NCI-H2107 treated with DMSO at 0.1 percent for 48 hours (cell line): ENCODE data around the gene BARX2.

Source experiments
- DNase-seq: peaks from one replicate; lab custom pipeline; 2025; ENCODE audit not compliant: unreplicated experiment; lab: John Stamatoyannopoulos, UW

The BARX2 gene

DNA sequence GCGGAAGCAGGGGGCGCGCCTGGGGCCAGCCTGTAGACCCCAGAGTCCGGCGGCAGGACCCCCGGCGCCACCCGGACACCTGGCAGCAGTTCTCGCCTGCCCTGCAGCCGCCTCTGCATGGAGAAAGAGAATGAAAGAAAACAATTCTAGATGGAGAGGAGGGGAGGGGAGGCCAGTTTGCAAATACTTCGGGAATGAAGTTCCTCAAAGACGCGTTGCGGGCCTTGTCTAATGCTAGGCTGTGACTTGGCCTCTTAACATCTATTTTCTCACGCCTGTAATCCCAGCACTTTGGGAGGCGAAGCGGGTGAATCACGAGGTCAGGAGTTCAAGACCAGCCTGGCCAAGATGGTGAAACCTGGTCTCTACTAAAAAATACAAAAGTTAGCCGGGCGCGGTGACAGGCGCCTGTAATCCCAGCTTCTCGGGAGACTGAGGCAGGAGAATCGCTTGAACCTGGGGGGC lies 2.1 kb upstream of the BARX2 start:
- DNase-seq: no peak

GRCh38 chr11:129374081-129374992 lies 1.3 kb upstream of the BARX2 start:
- no peak for DNase-seq

GRCh38 chr11:129374993-129375750 lies 476 bp upstream of the BARX2 start:
- DNase-seq: no peak

GRCh38 chr11:129376658-129377341 lies 1.2 kb downstream of the BARX2 start:
- no peak for DNase-seq

- no peak for DNase-seq
Observed at GRCh38 chr11:129377739-129378138, 2.1 kb downstream of the BARX2 start.

DNA sequence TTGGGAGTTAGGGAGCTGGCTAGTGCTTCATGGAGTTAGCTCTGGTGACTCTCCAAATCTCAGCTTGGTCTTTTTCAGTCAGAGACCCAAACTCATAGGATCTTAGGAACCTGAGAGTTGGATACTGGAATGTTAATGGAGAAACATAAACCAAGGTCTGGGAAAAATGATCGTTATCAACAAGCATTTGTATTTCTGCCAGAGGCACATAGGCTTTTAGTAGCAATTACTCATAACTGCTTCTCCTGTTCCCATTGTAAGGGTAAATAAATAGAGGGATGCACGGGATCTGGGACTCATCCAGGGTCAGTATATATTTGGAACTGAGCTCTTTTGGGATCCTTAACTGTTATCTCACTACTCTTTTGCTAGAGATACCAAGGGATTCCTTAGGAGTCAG lies 4.8 kb downstream of the BARX2 start:
- no peak for DNase-seq

DNA sequence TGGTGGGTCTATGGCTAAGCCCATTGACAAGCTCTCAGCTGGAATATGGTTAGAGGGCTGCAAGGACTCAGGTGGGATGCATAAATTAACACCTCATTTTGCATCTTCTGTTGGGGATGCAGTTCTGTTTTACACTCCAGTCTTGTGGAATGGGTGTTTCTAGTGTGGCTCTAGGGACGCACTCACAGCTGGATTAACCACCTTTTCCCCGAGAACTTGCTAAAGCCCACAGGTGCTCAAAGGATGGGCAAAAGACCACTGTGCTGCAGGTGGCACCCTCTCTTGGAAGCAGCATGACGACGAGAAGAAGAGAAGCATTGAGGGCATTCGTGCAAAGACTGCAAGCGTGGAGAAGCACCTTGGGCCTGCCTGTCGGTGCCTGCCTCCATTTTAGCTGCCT lies 6.9 kb downstream of the BARX2 start:
- no peak for DNase-seq

- DNase-seq: no peak
Observed at GRCh38 chr11:129383060-129383459, 7.4 kb downstream of the BARX2 start.

GRCh38 chr11:129383502-129383901 lies 7.9 kb downstream of the BARX2 start:
- no peak for DNase-seq

GRCh38 chr11:129384415-129384814 lies 8.8 kb downstream of the BARX2 start:
- DNase-seq: no peak

- no peak for DNase-seq
Observed at GRCh38 chr11:129385801-129386200, 10.2 kb downstream of the BARX2 start.

DNA sequence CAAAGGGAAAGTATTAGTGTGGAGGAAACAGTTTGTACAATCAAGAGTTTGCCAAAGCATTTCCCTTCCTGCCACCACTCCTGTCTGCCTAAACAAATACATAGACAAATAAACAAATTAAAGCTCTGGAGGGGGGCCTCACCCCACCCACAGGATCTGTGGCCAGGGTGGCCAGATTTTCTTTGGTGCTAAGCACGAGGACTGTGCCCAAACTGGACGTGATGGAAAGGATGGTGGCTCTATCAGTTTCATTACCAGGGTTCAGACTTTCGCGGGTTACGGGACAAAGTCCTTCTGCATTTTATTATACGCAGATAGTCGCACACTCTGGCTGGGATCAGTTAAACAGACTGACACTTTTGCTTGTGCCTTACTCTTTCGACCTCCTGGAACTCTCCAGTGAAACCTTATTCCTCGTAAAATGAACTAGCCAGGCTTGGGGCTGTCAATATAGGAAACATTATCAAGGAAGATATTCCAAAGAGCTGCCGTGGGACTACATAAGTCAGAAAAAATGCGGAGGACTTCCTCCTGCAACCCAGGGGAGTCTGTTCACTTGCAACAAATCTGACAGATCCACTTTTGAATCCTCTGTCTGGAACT lies 11.2 kb downstream of the BARX2 start:
- DNase-seq: no peak

GRCh38 chr11:129387434-129387833 lies 11.8 kb downstream of the BARX2 start:
- no peak for DNase-seq

- no peak for DNase-seq
Observed at GRCh38 chr11:129388824-129389223, 13.2 kb downstream of the BARX2 start.

- no peak for DNase-seq
Observed at GRCh38 chr11:129390303-129390821, 14.7 kb downstream of the BARX2 start.

DNA sequence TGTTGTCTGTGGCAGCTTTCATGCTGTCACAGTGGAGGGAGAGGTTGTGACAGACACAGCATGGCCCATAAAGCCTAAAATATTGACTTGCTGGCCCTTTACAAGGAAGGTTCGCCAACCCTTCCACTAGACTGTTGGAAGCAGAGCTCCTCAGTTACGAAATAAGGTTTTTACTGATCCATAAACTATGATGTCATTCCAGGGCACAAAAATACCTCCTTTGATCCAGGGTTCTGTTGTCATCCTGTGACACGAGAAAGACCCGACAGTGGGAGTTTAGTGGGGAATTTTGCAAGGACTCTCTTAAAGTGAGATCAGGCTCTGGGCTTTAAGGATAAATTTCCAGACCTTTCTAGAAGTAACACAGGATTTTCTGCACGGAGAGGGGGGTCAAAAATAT lies 15.7 kb downstream of the BARX2 start:
- no peak for DNase-seq

- no peak for DNase-seq
Observed at GRCh38 chr11:129391821-129392220, 16.2 kb downstream of the BARX2 start.

- DNase-seq: no peak
Observed at GRCh38 chr11:129392995-129393394, 17.3 kb downstream of the BARX2 start.

GRCh38 chr11:129394709-129395108 lies 19.1 kb downstream of the BARX2 start:
- DNase-seq: no peak

- DNase-seq: no peak
Observed at GRCh38 chr11:129395432-129395831, 19.8 kb downstream of the BARX2 start.

DNA sequence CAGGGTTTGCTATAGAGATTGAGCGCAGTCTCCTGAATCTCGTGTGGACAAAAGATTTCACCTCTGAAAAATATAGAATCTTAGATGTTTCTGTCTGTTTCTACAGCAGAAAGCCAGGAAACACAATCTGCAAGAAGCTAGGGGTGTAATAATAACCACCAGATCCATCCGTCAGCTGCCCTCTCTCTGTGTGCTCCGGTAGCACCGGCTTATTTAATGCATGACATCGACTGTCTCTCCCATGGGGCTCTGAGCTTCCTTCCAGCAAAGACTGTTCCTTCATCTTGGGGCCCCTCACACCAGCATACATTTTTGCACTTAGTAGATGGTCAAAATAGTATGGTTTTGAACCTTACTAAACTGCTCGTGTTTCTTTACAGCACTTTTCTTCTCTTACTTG lies 20.2 kb downstream of the BARX2 start:
- no peak for DNase-seq
